ENCODE data around the gene AGXT. TPM values are rescaled to one million over a fixed set of nuclear protein-coding genes. Genes with fewer than 3 reads are reported as not detected.

AGXT gene
- total RNA-seq, 1 donor from 2014 or later, result not detected

- DNase-seq (ENCODE audit: missing footprints), result no peak
- no peak for ATAC-seq
- intact Hi-C loops (cut with DNase I), result no loop called here
These were observed 9.1 kb downstream of the AGXT start for GRCh38 chr2:240877460-240878340.

- DNase-seq (ENCODE audit: missing footprints), result no peak
- intact Hi-C loops (cut with DNase I), result no loop called here
- no peak for ATAC-seq
These were observed 9.8 kb downstream of the AGXT start for GRCh38 chr2:240878341-240878936.

DNA sequence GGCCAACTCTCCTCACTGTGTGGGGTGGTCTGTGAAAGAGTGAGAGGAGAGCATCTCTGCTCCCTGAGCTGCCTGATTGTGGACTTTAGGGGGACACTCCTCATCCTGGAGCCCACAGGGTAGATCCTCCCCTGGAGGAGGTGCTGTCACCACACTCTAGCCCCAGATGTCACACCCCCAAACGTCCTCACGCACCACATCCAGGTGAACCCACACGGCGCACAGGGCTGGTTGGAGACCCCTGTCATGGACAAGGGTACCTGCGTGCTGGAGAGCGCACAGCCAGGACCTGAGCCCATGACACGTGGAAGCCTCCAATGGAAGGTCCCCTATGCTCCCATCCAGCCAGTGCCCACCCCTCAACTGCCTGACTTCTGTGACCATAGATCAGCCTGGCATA is 10.5 kb downstream of the AGXT start:
- DNase-seq (ENCODE audit: missing footprints), result no peak
- intact Hi-C loops (cut with DNase I), result no loop called here
- ATAC-seq, result no peak

GRCh38 chr2:240881913-240882312 is 13.3 kb downstream of the AGXT start:
- intact Hi-C loops (cut with DNase I), result no loop called here
- no peak for DNase-seq (ENCODE audit: missing footprints)
- ATAC-seq, result no peak

DNA sequence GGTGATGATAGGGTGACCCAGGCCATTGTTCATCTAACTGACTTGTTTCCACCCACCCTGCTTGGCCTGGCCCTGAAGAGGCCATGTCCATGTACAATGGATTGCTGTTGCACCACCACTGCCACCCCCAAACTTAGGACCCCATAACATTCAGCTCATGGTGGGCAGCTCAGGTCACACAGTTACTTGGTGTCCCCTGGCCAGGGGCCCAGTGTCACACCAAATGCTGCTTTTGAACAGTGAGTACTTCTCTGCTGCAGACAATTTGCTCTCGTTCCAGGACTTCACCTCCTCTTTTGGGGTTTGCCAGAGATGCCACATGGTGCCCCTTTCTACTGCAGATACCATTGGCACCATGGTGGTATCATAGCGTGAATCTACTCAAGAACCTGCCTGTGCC is 15.6 kb downstream of the AGXT start:
- intact Hi-C loops (cut with DNase I), result no loop called here
- no peak for DNase-seq (ENCODE audit: missing footprints)
- ATAC-seq, result no peak

GRCh38 chr2:240884745-240885144 is 16.1 kb downstream of the AGXT start:
- no peak for ATAC-seq
- intact Hi-C loops (cut with DNase I), result no loop called here
- DNase-seq (ENCODE audit: missing footprints), result no peak

DNA sequence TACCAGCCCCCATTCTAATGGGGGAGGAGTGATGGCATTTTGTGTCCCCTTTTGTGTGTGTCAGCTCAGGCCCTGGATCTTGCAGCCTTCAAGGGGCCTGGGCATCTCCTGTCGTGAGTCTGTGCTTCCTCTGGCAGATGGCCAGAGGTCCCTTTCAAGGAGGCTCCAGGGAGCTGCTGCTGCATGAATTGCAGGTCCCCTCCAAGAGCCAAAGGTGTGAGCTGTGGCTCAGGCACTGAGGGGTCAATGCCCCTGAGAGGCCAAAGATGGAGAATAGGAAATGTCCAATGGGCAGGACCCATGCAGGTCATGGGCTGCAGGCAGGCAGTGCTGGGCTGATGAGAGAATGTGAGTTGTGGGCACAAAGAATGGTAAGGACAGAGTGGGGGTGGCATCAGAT is 16.9 kb downstream of the AGXT start:
- intact Hi-C loops (cut with DNase I), result no loop called here
- DNase-seq (ENCODE audit: missing footprints) (peak; percentile 31), ATAC-seq (no peak)

- DNase-seq (ENCODE audit: missing footprints) (peak; percentile 5), ATAC-seq (no peak)
These were observed 17.5 kb downstream of the AGXT start for GRCh38 chr2:240886023-240886565.

GRCh38 chr2:240886678-240887609 is 18.3 kb downstream of the AGXT start:
- intact Hi-C loops (cut with DNase I), result no loop called here
- ATAC-seq (no peak), DNase-seq (ENCODE audit: missing footprints) (peak; percentile 28)

More at GRCh38 chr2:240886023-240886565, 17.5 kb downstream of the AGXT start:
- intact Hi-C loops (cut with DNase I), result no loop called here

- ATAC-seq (no peak), DNase-seq (ENCODE audit: missing footprints) (peak; percentile 7)
- intact Hi-C loops (cut with DNase I), result no loop called here
These were observed 19.0 kb downstream of the AGXT start for GRCh38 chr2:240887631-240888030.

DNA sequence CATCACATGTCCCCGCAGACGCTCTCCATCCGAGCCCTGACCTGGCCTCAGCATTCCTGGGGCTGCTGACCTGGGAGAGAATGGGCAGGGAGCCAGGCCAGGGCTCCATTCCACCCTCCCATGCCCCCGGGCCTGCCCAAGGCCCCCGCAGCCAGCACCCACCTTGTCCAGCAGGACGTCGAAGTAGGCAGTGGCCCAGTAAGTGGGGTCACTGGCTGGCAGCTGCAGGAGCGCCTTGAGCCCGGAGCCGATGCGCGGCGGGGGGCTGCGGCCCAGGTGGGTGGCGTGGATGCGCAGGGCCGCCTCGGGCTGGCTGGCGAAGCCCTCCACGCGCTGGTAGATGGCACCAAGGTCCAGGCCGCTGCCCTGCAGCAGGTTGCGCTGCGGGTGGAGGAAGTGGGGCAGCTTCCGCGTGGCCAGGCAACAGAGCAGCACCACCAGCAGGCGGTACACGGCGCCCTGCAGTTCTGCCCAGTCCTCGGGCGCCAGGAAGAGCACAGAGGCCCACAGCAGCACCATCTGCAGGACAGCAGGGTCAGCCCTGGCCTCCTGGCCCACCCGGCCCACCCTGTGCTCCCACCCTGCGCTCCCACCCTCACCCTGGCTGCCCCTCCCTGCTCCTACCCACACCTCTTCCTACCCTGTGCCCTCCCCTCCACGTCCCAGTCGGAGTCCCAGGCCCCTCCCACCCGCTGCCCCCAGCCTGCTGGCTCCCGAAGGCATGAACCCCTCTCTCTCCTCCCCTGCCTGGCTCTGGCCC is 19.7 kb downstream of the AGXT start:
- no peak for ATAC-seq
- peak; percentile 45 for DNase-seq (ENCODE audit: missing footprints)
- intact Hi-C loops (cut with DNase I), result no loop called here

GRCh38 chr2:240888890-240889573 is 20.4 kb downstream of the AGXT start:
- DNase-seq (ENCODE audit: missing footprints), result peak; percentile 21
- no peak for ATAC-seq
- intact Hi-C loops (cut with DNase I), result no loop called here

GRCh38 chr2:240889601-240890560 is 21.3 kb downstream of the AGXT start:
- DNase-seq (ENCODE audit: missing footprints) (peak; percentile 61), ATAC-seq (no peak)
- intact Hi-C loops (cut with DNase I), result no loop called here

DNA sequence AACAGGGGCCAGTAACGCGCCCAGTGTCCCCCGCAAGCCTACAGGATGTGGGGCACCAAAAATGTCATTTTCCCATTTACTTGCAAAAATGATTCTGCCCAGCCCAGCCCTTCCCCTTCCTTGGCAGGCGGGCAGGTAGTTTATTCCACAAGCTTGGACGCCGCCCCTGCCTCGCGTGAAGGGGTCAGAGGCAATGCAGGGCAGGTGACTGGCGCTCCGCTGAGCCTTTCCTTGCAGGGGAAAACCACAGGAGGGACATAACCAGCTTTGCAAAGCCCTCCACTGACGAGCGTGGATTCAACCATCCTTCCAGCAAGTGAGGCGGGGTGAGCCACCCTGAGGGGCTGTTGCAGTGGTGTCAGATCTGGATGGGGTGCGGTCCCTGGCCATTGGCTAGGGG is 22.1 kb downstream of the AGXT start:
- intact Hi-C loops (cut with DNase I), result no loop called here
- ATAC-seq (no peak), DNase-seq (ENCODE audit: missing footprints) (no peak)

DNA sequence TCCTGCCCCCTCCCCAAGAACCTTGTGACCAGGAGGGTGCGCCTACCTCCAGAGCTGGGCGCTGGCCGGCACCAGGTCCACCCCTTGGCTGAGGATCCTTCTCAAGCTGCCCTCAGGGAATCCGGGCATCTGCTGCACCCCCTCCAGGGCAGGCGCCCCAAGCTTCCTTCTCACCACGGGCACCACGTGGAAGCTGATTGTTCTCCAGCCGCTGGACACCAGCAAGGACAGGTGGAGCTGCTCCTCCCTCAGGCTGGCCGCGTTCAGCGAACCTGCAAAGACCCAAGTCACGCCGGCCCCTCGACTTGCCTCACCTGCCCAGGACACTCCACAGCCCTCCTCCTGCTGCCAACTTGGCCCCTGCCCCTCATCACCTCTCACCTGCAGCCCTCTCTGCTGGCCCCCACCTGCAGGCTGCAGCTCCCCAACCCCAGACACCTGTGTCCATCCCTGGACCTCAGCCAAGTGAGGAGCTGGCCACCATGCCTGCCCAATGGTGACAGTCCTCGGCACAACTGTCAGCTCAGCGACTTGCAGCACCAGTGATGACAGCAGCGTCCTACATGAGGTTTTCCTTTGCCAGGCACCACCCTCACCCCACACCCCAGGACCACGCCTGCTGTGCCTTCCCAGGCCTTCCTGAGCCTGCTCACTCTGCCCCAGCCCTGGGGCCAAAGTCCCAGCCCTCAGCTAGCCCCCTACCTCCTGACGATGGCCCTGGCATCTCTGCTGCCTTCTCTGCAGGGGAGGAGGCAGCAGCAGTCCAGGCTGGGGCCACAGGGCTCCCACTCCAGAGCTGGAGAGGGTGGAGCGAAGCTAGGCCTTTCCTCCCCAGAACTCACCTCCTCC is 23.1 kb downstream of the AGXT start:
- no peak for ATAC-seq
- intact Hi-C loops (cut with DNase I), result no loop called here

GRCh38 chr2:240892356-240892755 is 23.7 kb downstream of the AGXT start:
- intact Hi-C loops (cut with DNase I), result no loop called here
- ATAC-seq (no peak), DNase-seq (ENCODE audit: missing footprints) (no peak)

More for the DNA sequence above, 23.1 kb downstream of the AGXT start:
- DNase-seq (ENCODE audit: missing footprints), result no peak
